ENCODE results near the gene YIPF3.

GRCh38 chr6:43468748-43469681, 47.7 kb downstream of the YIPF3 start:
- no peak for TF ChIP-seq TAF1 (IDR thresholded peaks at IDR 0.05; ENCODE audit: borderline replicate concordance, insufficient read depth, low read length)
- no peak for TF ChIP-seq POLR2AphosphoS5 (IDR thresholded peaks at IDR 0.05; ENCODE audit: low read depth, low read length)
- TF ChIP-seq SIN3A (IDR thresholded peaks at IDR 0.05; ENCODE audit: borderline replicate concordance, insufficient read depth, low read length) = no peak
- no peak for TF ChIP-seq REST (IDR thresholded peaks at IDR 0.05; ENCODE audit: insufficient read depth in 1 of 2, low read depth in 2 of 2, low read length in 2 of 2)

Measured in PFSK-1 (cell line).